DMS153 (cell line): ENCODE data around the gene KIF3A.

Experiments used
- DNase-seq: peaks from one replicate; lab custom pipeline; 2025; lab: John Stamatoyannopoulos, UW

Gene KIF3A

GRCh38 chr5:132770476-132771159 lies 33.3 kb upstream of the KIF3A start:
- DNase-seq, result no peak

GRCh38 chr5:132768485-132768868 lies 31.1 kb upstream of the KIF3A start:
- DNase-seq, result no peak

GRCh38 chr5:132767150-132767549 lies 29.8 kb upstream of the KIF3A start:
- no peak for DNase-seq

GRCh38 chr5:132766806-132767055 lies 29.4 kb upstream of the KIF3A start:
- DNase-seq, result no peak

GRCh38 chr5:132766020-132766805 lies 28.9 kb upstream of the KIF3A start:
- no peak for DNase-seq

GRCh38 chr5:132765311-132766019 lies 28.1 kb upstream of the KIF3A start:
- DNase-seq, result no peak

- DNase-seq, result no peak
Observed at GRCh38 chr5:132764671-132765238, 27.4 kb upstream of the KIF3A start.

GRCh38 chr5:132764051-132764450 lies 26.7 kb upstream of the KIF3A start:
- DNase-seq, result no peak

GRCh38 chr5:132763181-132764036 lies 26.1 kb upstream of the KIF3A start:
- DNase-seq, result no peak

- no peak for DNase-seq
Observed at GRCh38 chr5:132762246-132763000, 25.1 kb upstream of the KIF3A start.

GRCh38 chr5:132761321-132762240 lies 24.2 kb upstream of the KIF3A start:
- no peak for DNase-seq

GRCh38 chr5:132760601-132761317 lies 23.4 kb upstream of the KIF3A start:
- no peak for DNase-seq

GRCh38 chr5:132760049-132760420 lies 22.7 kb upstream of the KIF3A start:
- DNase-seq, result no peak

GRCh38 chr5:132759114-132760048 lies 22.0 kb upstream of the KIF3A start:
- no peak for DNase-seq

GRCh38 chr5:132758451-132758850 lies 21.1 kb upstream of the KIF3A start:
- no peak for DNase-seq

GRCh38 chr5:132756542-132756941 lies 19.2 kb upstream of the KIF3A start:
- DNase-seq, result no peak

GRCh38 chr5:132754947-132755346 lies 17.6 kb upstream of the KIF3A start:
- no peak for DNase-seq

GRCh38 chr5:132754111-132754510 lies 16.8 kb upstream of the KIF3A start:
- no peak for DNase-seq
